ENCODE results near the gene GOLT1B.

DNA sequence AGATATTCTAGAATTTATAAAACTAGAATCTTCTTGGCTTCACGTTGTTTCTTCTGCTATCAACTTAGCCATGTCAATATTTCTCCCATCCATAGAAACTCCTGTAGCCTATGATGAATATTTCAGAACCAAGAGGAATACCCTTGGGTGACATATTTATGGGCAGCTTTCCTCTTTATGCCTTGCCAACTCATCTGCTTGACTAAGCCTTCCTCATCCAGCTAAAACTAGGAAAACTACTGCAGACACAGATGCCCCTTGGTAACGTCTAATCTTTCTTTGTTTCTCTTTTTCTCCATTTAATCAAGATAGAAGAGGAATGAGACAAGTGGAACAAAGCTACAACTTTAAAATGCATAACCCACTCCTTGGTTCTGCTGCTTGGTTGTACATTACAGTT lies 6.3 kb downstream of the GOLT1B start:
- TF ChIP-seq, protein P1, sequence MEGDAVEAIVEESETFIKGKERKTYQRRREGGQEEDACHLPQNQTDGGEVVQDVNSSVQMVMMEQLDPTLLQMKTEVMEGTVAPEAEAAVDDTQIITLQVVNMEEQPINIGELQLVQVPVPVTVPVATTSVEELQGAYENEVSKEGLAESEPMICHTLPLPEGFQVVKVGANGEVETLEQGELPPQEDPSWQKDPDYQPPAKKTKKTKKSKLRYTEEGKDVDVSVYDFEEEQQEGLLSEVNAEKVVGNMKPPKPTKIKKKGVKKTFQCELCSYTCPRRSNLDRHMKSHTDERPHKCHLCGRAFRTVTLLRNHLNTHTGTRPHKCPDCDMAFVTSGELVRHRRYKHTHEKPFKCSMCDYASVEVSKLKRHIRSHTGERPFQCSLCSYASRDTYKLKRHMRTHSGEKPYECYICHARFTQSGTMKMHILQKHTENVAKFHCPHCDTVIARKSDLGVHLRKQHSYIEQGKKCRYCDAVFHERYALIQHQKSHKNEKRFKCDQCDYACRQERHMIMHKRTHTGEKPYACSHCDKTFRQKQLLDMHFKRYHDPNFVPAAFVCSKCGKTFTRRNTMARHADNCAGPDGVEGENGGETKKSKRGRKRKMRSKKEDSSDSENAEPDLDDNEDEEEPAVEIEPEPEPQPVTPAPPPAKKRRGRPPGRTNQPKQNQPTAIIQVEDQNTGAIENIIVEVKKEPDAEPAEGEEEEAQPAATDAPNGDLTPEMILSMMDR (IDR thresholded peaks at IDR 0.05): no peak
- no peak for TF ChIP-seq POLR2AphosphoS5 (IDR thresholded peaks at IDR 0.05)

Measured in prostate gland (tissue), 2 donors.